ENCODE data around the gene SERHL2. TPM values are rescaled to one million over a fixed set of nuclear protein-coding genes. Genes with fewer than 3 reads are reported as not detected.
A peak's percentile ranks its signal among the peaks of the same experiment; 100 is the strongest.
"Not testable (repeated sequence)": the region's sequence is repeated elsewhere in the genome, so short reads cannot be mapped to it uniquely, and the experiment has no call there.

The SERHL2 gene
- total RNA-seq, 1 donor from 2014 or later: 0.69 TPM

DNA sequence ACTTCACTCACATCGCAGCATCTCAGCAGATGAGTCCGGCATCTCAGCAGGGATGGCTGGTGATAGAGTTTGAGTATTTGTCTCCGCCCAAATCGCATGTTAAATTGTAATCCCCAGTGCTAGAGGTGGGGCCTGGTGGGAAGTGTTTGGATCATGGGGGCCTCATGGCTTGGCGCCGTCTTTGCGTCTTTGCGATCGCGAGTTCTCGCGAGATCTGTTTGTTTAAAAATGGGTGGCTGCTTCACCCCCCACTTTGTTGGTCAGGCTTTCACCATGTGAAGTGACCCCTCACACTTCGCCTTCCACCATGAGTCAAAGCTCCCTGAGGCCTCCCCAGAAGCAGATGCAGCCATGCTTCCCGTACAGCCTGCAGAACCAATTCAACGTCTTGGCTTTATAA is 31.2 kb upstream of the SERHL2 start:
- peaks cover 10% of the 10 kb centered on the region for H3K27me3 Mint-ChIP-seq (ENCODE audit: unreplicated experiment)
- H3K27ac Mint-ChIP-seq (ENCODE audit: unreplicated experiment): no peak overlapping the region
- peaks cover 4% of the 10 kb centered on the region for H3K36me3 Mint-ChIP-seq (ENCODE audit: low read depth, unreplicated experiment)
- H3K4me3 Mint-ChIP-seq (ENCODE audit: unreplicated experiment): no peak overlapping the region
- H3K4me1 Mint-ChIP-seq (ENCODE audit: unreplicated experiment): peaks cover 12% of the 10 kb centered on the region
- no peak for DNase-seq (ENCODE audit: low spot score)
- H3K9me3 Mint-ChIP-seq (ENCODE audit: unreplicated experiment): no peaks in the 10 kb centered on the region
- TF ChIP-seq, protein P1, sequence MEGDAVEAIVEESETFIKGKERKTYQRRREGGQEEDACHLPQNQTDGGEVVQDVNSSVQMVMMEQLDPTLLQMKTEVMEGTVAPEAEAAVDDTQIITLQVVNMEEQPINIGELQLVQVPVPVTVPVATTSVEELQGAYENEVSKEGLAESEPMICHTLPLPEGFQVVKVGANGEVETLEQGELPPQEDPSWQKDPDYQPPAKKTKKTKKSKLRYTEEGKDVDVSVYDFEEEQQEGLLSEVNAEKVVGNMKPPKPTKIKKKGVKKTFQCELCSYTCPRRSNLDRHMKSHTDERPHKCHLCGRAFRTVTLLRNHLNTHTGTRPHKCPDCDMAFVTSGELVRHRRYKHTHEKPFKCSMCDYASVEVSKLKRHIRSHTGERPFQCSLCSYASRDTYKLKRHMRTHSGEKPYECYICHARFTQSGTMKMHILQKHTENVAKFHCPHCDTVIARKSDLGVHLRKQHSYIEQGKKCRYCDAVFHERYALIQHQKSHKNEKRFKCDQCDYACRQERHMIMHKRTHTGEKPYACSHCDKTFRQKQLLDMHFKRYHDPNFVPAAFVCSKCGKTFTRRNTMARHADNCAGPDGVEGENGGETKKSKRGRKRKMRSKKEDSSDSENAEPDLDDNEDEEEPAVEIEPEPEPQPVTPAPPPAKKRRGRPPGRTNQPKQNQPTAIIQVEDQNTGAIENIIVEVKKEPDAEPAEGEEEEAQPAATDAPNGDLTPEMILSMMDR (IDR thresholded peaks at IDR 0.05; ENCODE audit: unreplicated experiment): no peak

DNA sequence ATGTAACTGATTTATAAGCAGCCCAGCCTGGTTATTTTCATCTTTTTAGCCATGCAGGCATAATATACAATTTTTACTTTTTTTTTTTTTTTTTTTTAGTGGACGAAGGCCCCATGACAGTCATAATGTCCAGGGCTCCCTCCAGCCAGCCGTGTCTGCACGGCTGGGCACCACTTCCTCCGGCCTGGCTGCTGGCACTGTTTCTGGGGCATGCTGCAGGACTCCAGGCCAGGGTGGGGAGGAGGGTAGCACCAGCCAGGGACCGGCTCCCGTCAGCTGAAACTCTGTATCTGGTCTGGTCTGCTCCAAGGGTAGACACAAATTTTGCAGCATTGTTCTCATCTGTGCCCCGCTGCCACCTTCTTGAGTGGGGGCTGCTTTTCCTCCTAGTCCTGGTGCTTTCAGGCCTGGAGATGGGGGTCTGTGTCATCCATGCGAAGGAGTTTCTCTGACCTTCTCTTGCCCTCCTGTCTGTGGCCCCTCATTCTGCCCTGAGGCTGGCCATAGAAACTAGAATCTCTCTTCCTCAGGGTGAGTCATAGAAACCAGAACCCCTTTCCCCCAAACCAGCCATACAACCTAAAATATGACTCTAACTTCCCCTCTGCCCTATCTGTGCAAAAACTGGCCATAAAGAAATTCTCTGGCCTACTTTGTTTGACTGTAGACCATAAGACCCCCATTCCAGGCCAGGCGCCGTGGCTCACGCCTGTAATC is 25.0 kb upstream of the SERHL2 start:
- Mint-ChIP-seq H3K27me3 (ENCODE audit: unreplicated experiment) (peaks cover 4% of the 10 kb centered on the region), H3K9me3 (ENCODE audit: unreplicated experiment) (no peaks in the 10 kb centered on the region), H3K27ac (ENCODE audit: unreplicated experiment) (peak overlapping the region; percentile 26), H3K36me3 (ENCODE audit: low read depth, unreplicated experiment) (peaks cover 4% of the 10 kb centered on the region), H3K4me3 (ENCODE audit: unreplicated experiment) (no peak overlapping the region), H3K4me1 (ENCODE audit: unreplicated experiment) (no peaks in the 10 kb centered on the region)
- DNase-seq (ENCODE audit: low spot score): no peak
- TF ChIP-seq, protein P1 (IDR thresholded peaks at IDR 0.05; ENCODE audit: unreplicated experiment): no peak

GRCh38 chr22:42529435-42529834 is 24.3 kb upstream of the SERHL2 start:
- not testable (repeated sequence) for H3K4me3 Mint-ChIP-seq (ENCODE audit: unreplicated experiment); H3K27ac Mint-ChIP-seq (ENCODE audit: unreplicated experiment)

GRCh38 chr22:42531401-42532084 is 22.2 kb upstream of the SERHL2 start:
- not testable (repeated sequence) for H3K27ac Mint-ChIP-seq (ENCODE audit: unreplicated experiment); DNase-seq (ENCODE audit: low spot score); H3K4me3 Mint-ChIP-seq (ENCODE audit: unreplicated experiment); H3K36me3 Mint-ChIP-seq (ENCODE audit: low read depth, unreplicated experiment); H3K27me3 Mint-ChIP-seq (ENCODE audit: unreplicated experiment); H3K9me3 Mint-ChIP-seq (ENCODE audit: unreplicated experiment); H3K4me1 Mint-ChIP-seq (ENCODE audit: unreplicated experiment)

More at GRCh38 chr22:42529435-42529834, 24.3 kb upstream of the SERHL2 start:
- not testable (repeated sequence) for DNase-seq (ENCODE audit: low spot score); H3K27me3 Mint-ChIP-seq (ENCODE audit: unreplicated experiment); H3K9me3 Mint-ChIP-seq (ENCODE audit: unreplicated experiment); H3K36me3 Mint-ChIP-seq (ENCODE audit: low read depth, unreplicated experiment); H3K4me1 Mint-ChIP-seq (ENCODE audit: unreplicated experiment)

DNA sequence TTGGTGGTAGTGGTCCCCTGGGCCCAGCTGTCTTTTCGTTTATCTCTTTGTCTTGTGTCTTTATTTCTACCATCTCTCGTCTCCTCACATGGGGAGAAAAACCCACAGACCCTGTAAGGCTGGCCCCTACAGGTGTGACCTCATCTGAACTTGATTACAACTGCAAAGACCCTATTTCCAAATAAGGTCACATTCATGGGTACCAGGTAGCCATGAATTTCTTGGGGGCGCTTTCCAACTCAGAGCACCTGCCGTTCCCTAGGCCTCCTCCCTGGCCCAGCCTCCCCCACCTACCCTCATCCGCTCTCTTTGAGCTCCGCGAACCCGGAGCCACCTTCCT is 20.1 kb upstream of the SERHL2 start:
- Mint-ChIP-seq H3K27ac (ENCODE audit: unreplicated experiment) (no peak overlapping the region), H3K9me3 (ENCODE audit: unreplicated experiment) (no peaks in the 10 kb centered on the region), H3K4me1 (ENCODE audit: unreplicated experiment) (no peaks in the 10 kb centered on the region), H3K27me3 (ENCODE audit: unreplicated experiment) (peaks cover 6% of the 10 kb centered on the region), H3K36me3 (ENCODE audit: low read depth, unreplicated experiment) (peaks cover 4% of the 10 kb centered on the region), H3K4me3 (ENCODE audit: unreplicated experiment) (no peak overlapping the region)
- no peak for DNase-seq (ENCODE audit: low spot score)
- TF ChIP-seq, protein P1 (IDR thresholded peaks at IDR 0.05; ENCODE audit: unreplicated experiment): no peak

DNA sequence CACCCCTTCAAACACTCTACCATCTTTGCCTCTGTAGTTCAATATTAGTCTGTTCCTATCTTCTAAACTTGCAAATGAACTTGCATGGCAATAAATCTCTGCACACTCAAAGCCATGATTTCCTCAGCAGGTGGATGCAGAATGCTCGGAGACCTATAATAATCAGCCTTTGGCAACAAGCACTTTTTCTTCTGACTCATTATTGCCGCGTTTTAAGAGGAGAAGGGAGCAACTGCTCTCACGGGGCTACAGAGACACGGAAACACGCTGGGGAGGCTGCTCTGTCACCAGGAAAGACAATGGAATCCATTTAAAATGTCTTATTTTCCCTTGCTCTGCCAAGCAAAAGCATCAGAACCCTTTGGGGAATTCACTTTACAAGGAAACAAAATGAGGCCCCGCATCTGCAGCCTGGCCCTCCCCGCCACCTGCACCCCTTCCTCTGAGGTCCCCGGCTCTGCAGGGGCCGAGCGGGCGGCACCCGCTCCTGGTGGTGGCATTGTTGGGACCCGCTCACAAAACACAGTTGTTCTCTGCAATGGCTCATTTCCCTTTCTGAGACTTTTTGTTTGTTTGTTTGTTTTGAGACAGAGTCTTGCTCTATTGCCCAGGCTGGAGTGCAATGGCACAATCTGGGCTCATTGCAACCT is 18.5 kb upstream of the SERHL2 start:
- H3K36me3 Mint-ChIP-seq (ENCODE audit: low read depth, unreplicated experiment); DNase-seq (ENCODE audit: low spot score); H3K4me3 Mint-ChIP-seq (ENCODE audit: unreplicated experiment); H3K27me3 Mint-ChIP-seq (ENCODE audit: unreplicated experiment); H3K4me1 Mint-ChIP-seq (ENCODE audit: unreplicated experiment); H3K27ac Mint-ChIP-seq (ENCODE audit: unreplicated experiment); H3K9me3 Mint-ChIP-seq (ENCODE audit: unreplicated experiment): not testable (repeated sequence)
